Endothelial cell of umbilical vein (primary cell): ENCODE measurements around the gene COL23A1. TPM values are rescaled to one million over a fixed set of nuclear protein-coding genes. Genes with fewer than 3 reads are reported as not detected.

ENCODE experiments used
- BruUV-seq: library from RNA; stranded (reverse); fragments of 400-500 nt; replicated peaks from 2 replicates; lab custom pipeline; 2021; lab: Mats Ljungman, UMichigan
- CTCF ChIA-PET: fragments of 300-600, 350-600 bp; sonication (Branson Sonifier 250); formaldehyde crosslinking; loops from one replicate; lab custom pipeline; 2021; ENCODE audit warnings: antibody characterized with exemption, inconsistent platforms; lab: Charles Lee
- POLR2A ChIA-PET: fragments of 300-600, 350-600 bp; sonication (Branson Sonifier 250); formaldehyde crosslinking; loops from one replicate; lab custom pipeline; 2021; ENCODE audit warnings: antibody characterized with exemption, inconsistent platforms; lab: Charles Lee
- DNase-seq: peaks from one replicate; pipeline ENCODE4 v3.0.0-alpha.2; 2011; ENCODE audit warnings: low read depth, low spot score
- FAIRE-seq: peaks from 2 replicates; lab custom pipeline; 2011; peaks lifted over from hg19 to GRCh38; lab: Jason Lieb, UNC
- H2AFZ ChIP-seq: 2 replicates; pipeline ENCODE4 v1.6.0; 2012; ENCODE audit warnings: low read depth, low read length, control low read depth, inconsistent platforms
- H3K27ac ChIP-seq: 2 replicates; pipeline ENCODE4 v1.5.1; 2011; ENCODE audit warnings: low read depth, mild to moderate bottlenecking, control low read depth, low read length, moderate library complexity; ENCODE audit not compliant: insufficient read depth
- H3K27me3 ChIP-seq, 2 experiments: 2 replicates each; pipeline versions ENCODE4 v1.6.0 to v1.6.1; 2011; ENCODE audit warnings: low read length in 2 of 2, mixed read lengths in 1 of 2; ENCODE audit not compliant: control insufficient read depth in 2 of 2, insufficient read depth in 2 of 2
- H3K36me3 ChIP-seq, 2 experiments: 2 replicates in 1 of 2; 3 replicates in 1 of 2; pipeline ENCODE4 v1.5.1; 2011; ENCODE audit warnings: low read length in 2 of 2, mild to moderate bottlenecking in 1 of 2, moderate library complexity in 1 of 2; ENCODE audit not compliant: control insufficient read depth in 2 of 2, insufficient read depth in 2 of 2; ENCODE audit errors: extremely low read depth in 1 of 2
- H3K4me1 ChIP-seq: 3 replicates; pipeline ENCODE4 v1.5.1; 2011; ENCODE audit warnings: mild to moderate bottlenecking, low read length; ENCODE audit not compliant: control insufficient read depth, insufficient read depth; ENCODE audit errors: extremely low read depth
- H3K4me2 ChIP-seq: 2 replicates; pipeline ENCODE4 v1.6.1; 2011; ENCODE audit warnings: low read length, control low read depth, mixed read lengths; ENCODE audit not compliant: insufficient read depth
- H3K4me3 ChIP-seq, 3 experiments: fragments of 200-600 bp in 1 of 3; sonication (generic), shearing (Covaris generic) in 1 of 3; replicated peaks in 1 of 3; 2 replicates each; pipeline ENCODE4 v1.5.1; 2011 to 2016; ENCODE audit warnings: control low read depth in 3 of 3, low read length in 3 of 3, mild to moderate bottlenecking in 2 of 3, inconsistent platforms in 1 of 3, low read depth in 1 of 3, moderate library complexity in 1 of 3; ENCODE audit not compliant: insufficient read depth in 1 of 3
- H3K79me2 ChIP-seq: 2 replicates; pipeline ENCODE4 v1.6.0; 2012; ENCODE audit warnings: low read length, inconsistent platforms; ENCODE audit not compliant: control insufficient read depth, insufficient read depth
- H3K9ac ChIP-seq: replicated peaks from 2 replicates; pipeline ENCODE3; 2011; ENCODE audit warnings: low read length, control low read depth; ENCODE audit not compliant: insufficient read depth; ENCODE audit errors: extremely low read depth
- H3K9me1 ChIP-seq: replicated peaks from 3 replicates; pipeline ENCODE4 v1.6.0; 2011; ENCODE audit warnings: mild to moderate bottlenecking, low read length; ENCODE audit not compliant: control insufficient read depth, insufficient read depth; ENCODE audit errors: extremely low read depth
- H3K9me3 ChIP-seq: replicated peaks from 2 replicates; pipeline ENCODE4 v1.5.1; 2012; ENCODE audit warnings: low read length, inconsistent platforms; ENCODE audit not compliant: control insufficient read depth, insufficient read depth
- H4K20me1 ChIP-seq: replicated peaks from 2 replicates; pipeline ENCODE3; 2011; ENCODE audit warnings: mild to moderate bottlenecking, low read length; ENCODE audit not compliant: control insufficient read depth, insufficient read depth; ENCODE audit errors: extremely low read depth
- CTCF ChIP-seq, 2 donors: IDR thresholded peaks; 1 replicate in 1 of 2; 2 replicates in 1 of 2; pipeline ENCODE4 v1.5.1; 2011; ENCODE audit warnings: low read length in 2 of 2, mild to moderate bottlenecking in 2 of 2, moderate library complexity in 2 of 2, control low read depth in 1 of 2, inconsistent platforms in 1 of 2, low read depth in 1 of 2; ENCODE audit not compliant: insufficient read depth in 1 of 2; ENCODE audit errors: extremely low read depth in 1 of 2
- EZH2 ChIP-seq: IDR thresholded peaks from 2 replicates; pipeline ENCODE4 v1.6.1; 2012; ENCODE audit warnings: borderline replicate concordance, low read depth, mild to moderate bottlenecking, moderate library complexity, low read length, inconsistent platforms; ENCODE audit not compliant: severe bottlenecking
- FOS ChIP-seq: IDR thresholded peaks from 2 replicates; pipeline ENCODE4 v1.6.1; 2011; ENCODE audit warnings: mild to moderate bottlenecking, low read length, moderate library complexity, borderline replicate concordance; ENCODE audit not compliant: insufficient read depth
- GATA2 ChIP-seq: IDR thresholded peaks from 2 replicates; pipeline ENCODE4 v1.7.0; 2011; ENCODE audit warnings: low read depth, mild to moderate bottlenecking, moderate library complexity, mixed read lengths, low read length; ENCODE audit not compliant: insufficient read length, insufficient read depth
- JUN ChIP-seq: IDR thresholded peaks from 2 replicates; pipeline ENCODE4 v1.6.1; 2011; ENCODE audit warnings: borderline replicate concordance, low read depth; ENCODE audit not compliant: insufficient read length, insufficient read depth
- MYC ChIP-seq: IDR thresholded peaks from one replicate; pipeline ENCODE4 v1.6.1; 2011; ENCODE audit warnings: mild to moderate bottlenecking, low read depth, low read length
- POLR2A ChIP-seq: IDR thresholded peaks from 2 replicates; pipeline ENCODE4 v1.6.1; 2012; ENCODE audit warnings: low read depth, mild to moderate bottlenecking, control low read depth, low read length
- POLR2AphosphoS5 ChIP-seq: IDR thresholded peaks from 2 replicates; pipeline ENCODE4 v1.6.1; 2012; ENCODE audit warnings: low read depth, mild to moderate bottlenecking, control low read depth, low read length, moderate library complexity; ENCODE audit not compliant: insufficient read depth
- dilution Hi-C: fragments of 300-500 bp; cut with MboI; formaldehyde crosslinking; loops from one replicate; pipeline ENCODE4 v1.15.0; 2019; ENCODE audit warnings: low sequenced_read_pairs; ENCODE audit not compliant: extremely low pct_ligation_motif_present
- intact Hi-C: fragments of 100-400 bp; cut with micrococcal nuclease; formaldehyde crosslinking; loops from one replicate; pipeline ENCODE4 v1.10.0; 2022
- polyA plus RNA-seq, 4 experiments: library from polyadenylated mRNA; depleted of rRNA in 3 of 4; stranded (reverse) in 3 of 4; unstranded in 1 of 4; fragments of >200 nt; gene quantifications; 2 replicates each; pipeline versions ENCODE4 v1.2.1 to v1.2.3, GENCODE V29; 2011 to 2012; ENCODE audit warnings: missing spikeins in 1 of 4
- total RNA-seq: library from RNA; stranded (reverse); gene quantifications from 2 replicates; pipeline ENCODE4 v1.2.3, GENCODE V29; 2021
- TF ChIP-seq, protein P1 (sequence below): IDR thresholded peaks from 2 replicates; pipeline ENCODE4 v1.6.1; 2011; ENCODE audit not compliant: insufficient read depth, insufficient read length

Gene COL23A1
- total and polyA plus RNA-seq, 2 donors (not counting 3 experiments of a cell fraction or from before 2014, with no cell fraction given) = not detected

- H3K27ac ChIP-seq = no peak overlapping the region
- POLR2A ChIA-PET = no interaction called here
- H3K9me3 ChIP-seq = no peaks in the 10 kb centered on the region
- H2AFZ ChIP-seq = no peak overlapping the region
- H3K9ac ChIP-seq = no peak overlapping the region
- CTCF ChIA-PET = no interaction called here
- dilution Hi-C loops (no loop called here), intact Hi-C loops (no loop called here)
- DNase-seq (no peak), FAIRE-seq (no peak)
- BruUV-seq = no TSS peak
- H3K4me1 ChIP-seq = no peaks in the 10 kb centered on the region
- H3K79me2 ChIP-seq = no peaks in the 10 kb centered on the region
- no peak overlapping the region for H3K4me3 ChIP-seq
- H3K9me1 ChIP-seq = no peaks in the 10 kb centered on the region
- no peaks in the 10 kb centered on the region for H4K20me1 ChIP-seq
- H3K36me3 ChIP-seq = no peaks in the 10 kb centered on the region
- TF ChIP-seq POLR2A (no peak), POLR2AphosphoS5 (no peak), MYC (no peak), JUN (no peak), FOS (no peak), CTCF (IDR thresholded peaks at IDR 0.05; ENCODE audit: extremely low read depth in 1 of 2, insufficient read depth in 1 of 2, low read depth in 1 of 2, low read length in 2 of 2) (no peak), EZH2 (no peak), GATA2 (no peak)
- TF ChIP-seq, protein P1, sequence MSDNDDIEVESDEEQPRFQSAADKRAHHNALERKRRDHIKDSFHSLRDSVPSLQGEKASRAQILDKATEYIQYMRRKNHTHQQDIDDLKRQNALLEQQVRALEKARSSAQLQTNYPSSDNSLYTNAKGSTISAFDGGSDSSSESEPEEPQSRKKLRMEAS = no peak
- H3K4me2 ChIP-seq = no peak overlapping the region
- H3K27me3 ChIP-seq = no peaks in the 10 kb centered on the region
Measured at GRCh38 chr5:178306430-178307225, 283.6 kb downstream of the COL23A1 start.
